AG08395 (cell line): ENCODE measurements around the gene C15orf61.

Experiments used
- DNase-seq: peaks from one replicate; pipeline ENCODE4 v3.0.0; 2012; ENCODE audit warnings: mixed read lengths, low spot score

Gene C15orf61

GRCh38 chr15:67549736-67550135 is 28.8 kb downstream of the C15orf61 start:
- DNase-seq: no peak

DNA sequence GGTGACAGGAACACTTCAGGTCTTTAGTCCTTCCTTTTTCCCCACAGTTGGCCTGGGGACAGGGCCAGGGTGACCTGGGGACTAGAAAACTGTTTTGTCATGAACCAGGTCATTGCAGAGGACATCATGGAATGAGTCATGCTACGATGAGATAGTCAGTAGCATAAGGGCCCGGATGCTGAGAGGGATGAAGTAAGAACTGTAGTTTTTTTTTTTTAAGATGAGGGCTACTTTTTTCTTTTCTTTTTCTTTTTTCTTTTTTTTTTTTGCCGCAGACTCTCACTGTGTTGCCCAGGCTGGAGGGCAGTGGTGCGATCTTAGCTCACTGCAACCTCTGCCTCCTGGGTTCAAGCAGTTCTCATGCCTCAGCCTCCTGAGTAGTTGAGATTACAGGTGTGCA is 29.6 kb downstream of the C15orf61 start:
- DNase-seq: peak; percentile 36

- DNase-seq: no peak
Measured at GRCh38 chr15:67551207-67551743, 30.3 kb downstream of the C15orf61 start.

GRCh38 chr15:67554580-67554979 is 33.6 kb downstream of the C15orf61 start:
- no peak for DNase-seq

DNA sequence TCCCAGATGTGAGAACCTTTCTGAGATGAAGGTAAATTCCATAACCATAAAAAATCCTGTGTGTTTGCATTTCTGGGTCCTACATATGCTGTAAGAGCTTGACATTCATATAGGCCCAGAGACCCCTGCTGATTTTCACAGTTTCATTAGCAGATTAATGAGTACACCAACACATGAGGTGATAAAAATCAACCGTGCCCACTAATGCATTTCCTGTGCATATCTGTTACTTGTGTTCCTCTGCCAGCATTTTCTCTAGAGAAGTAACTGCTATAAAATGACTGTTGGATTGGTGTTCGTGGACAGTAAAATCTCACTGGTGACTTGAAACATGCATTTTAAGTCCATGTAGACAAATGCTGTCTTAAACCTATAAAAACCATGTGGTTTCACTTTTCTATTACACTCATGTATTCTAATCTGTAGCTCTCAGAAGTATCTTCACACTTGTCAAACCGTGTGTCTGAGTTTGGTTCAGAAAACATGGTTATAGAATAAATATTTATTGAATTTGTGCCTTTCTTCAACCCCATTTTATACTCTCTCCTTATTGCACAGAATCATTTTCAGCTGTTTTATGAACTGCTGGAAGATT is 36.1 kb downstream of the C15orf61 start:
- DNase-seq: no peak

- no peak for DNase-seq
Measured at GRCh38 chr15:67558502-67558901, 37.6 kb downstream of the C15orf61 start.

- no peak for DNase-seq
Measured at GRCh38 chr15:67559158-67559557, 38.2 kb downstream of the C15orf61 start.

GRCh38 chr15:67559576-67559975 is 38.6 kb downstream of the C15orf61 start:
- DNase-seq: no peak

DNA sequence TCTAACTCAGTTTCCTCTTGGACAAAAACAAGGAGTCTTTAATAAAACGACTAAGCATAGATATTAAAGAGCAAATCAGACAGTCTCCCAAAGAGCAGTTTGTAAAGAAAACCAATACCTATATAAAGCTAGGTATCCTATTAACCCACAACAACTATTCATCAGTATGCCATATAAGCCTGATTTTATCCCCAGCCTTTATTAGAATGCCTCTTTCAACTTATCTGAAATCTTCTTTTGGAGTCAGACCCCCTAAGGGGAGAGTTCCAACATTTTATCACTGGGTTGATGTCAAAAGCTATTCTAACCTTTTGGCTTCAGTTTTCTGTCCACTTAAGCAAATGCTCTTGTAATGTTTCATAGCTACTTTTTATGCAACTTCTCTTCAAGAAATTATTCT is 39.4 kb downstream of the C15orf61 start:
- DNase-seq: no peak

DNA sequence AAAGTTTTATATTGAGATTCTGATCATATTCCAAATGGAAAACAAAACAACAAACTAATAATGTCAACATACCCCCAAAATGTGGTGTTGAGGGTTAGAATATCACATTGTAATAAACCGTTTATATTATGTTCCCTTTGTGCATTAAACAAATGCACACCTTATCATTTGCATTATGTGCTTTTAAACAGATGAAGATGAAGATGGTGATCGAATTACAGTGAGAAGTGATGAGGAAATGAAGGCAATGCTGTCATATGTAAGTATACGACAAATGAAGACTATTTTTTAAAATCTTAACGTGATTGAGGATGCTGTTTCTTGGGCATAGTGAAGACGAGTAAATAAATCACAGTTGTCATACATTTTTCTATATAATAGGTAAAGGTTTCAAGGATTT is 42.2 kb downstream of the C15orf61 start:
- DNase-seq: no peak

DNA sequence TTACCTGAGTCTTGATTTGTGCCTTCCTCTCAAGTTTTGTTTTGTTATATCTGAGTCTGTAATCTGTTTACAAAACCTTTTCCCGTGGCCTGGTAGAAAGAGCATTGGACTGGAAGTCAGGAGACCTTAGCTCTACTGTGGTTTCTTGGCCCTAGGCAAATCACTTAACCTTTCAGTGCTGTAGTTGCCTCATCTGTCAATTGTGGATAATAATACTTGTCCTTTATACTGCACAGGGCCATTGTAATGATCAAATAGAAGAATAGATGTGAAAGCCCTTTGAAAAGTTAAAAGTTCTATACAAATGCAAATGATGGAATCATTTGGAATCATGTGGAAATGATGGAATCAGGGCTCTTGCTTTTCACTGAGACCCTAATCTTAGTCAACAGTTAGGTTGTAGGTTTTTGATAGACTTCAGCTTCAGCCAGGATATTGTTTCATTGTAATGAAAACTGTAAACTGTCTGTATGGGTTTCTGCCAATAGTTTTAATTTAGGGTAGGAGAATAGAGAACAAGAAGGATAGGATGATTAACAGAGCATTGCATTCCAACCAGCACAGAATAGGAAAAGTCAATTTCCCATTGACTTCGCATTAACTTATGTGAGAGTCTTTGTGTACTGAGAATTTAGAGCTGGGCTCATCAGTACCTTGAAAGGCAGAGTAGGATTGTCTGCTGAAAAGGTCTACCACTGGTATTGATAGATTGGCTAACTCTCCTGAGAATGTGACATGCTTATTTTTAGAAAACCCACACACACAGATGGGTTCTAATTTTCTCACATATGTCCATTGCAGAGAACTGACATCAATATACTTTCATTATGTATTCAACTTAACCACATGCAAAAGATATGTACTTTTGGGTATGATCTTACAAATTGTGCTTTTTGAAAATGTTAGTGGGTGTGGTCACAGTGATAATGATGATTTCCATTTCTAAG is 43.4 kb downstream of the C15orf61 start:
- no peak for DNase-seq

GRCh38 chr15:67564968-67565345 is 44.0 kb downstream of the C15orf61 start:
- DNase-seq: no peak

DNA sequence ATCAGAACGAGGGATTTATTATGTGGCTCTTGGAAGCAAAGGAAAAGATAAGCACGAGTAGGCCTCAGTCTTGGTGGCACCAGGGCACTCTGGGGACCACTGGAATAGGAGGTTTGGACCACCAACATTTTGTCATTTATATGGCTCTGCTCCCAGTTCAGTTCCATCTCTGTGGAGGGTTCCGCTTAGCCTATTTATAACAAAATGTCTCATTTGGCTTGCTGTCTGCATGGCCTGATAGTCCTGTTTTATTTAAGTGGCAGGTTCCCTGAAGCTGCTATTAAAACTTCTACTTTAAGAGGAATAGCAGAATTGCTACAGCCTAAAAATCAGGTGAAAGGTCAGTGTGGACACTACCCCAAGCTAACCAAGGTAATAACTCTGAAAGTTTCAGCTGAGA is 48.7 kb downstream of the C15orf61 start:
- DNase-seq: no peak

DNA sequence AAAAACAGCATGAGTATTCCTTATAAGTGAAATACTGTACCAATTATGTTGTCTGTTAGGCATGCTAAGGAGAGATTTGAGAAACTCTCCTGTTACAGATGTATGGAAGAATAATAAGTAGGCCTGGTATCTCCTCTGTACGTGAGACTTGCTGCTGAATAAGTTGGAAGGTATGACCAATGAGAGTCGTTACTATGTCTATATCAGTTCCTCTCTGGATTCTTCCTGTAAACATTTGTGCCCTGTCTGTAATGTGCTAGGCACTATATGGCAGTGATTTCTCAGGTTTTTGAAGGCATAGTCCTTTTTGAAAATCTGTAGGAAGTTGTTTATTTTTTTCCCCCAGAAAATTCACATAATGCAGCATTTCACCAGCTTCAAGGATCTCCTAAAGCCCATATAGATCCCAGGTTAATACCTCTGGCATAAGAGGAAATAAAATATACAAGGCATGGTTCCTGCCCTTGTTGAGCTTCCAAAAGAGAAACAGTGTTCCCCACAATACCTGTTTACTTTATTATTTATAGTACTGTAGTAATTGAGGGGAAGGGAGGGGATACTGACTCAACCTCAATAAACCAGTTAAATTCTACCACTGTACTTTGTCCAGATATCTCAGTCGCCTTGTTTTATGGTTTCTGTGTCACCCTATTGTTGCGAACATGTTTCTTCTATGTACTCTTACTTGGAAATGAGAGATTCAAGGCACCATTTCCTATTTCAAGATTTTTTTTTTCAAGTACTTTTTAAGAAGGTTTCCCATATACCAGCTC is 50.1 kb downstream of the C15orf61 start:
- no peak for DNase-seq

DNA sequence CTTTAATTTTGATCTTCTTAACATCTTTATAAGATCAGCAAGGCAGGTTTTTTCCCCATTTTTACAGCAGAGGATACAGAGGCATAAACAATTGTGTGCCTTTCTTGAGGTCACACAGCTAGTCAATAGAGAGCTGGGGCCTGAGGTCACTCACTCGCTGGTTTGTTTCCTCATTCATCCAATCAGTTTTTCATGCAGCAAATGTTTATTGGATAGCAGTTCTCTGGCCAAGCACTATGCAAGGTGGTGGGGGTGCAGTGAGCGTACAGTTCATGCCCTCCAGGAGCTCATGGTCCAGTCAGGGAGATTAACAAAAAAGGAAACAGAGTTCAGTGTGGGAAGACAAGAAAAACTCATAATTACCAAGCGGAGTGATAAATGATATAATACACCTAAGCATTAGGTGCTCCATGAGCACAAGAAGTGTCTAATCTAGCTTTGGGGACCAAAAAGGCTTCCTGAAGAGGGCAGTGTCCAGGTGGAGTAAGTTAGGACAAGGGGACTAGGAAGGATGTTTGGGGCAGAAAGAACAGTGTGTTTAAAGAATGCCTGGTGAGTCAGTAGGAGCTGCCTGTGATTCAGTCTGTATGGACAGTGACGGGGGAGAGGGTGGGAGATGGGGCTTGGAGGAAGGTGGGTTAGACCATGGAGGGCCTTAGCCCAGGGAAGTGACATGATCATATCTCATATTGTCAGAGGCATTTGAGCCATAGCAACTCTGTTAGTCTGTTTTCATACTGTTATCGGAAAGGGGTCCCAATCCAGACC is 50.9 kb downstream of the C15orf61 start:
- DNase-seq: no peak

DNA sequence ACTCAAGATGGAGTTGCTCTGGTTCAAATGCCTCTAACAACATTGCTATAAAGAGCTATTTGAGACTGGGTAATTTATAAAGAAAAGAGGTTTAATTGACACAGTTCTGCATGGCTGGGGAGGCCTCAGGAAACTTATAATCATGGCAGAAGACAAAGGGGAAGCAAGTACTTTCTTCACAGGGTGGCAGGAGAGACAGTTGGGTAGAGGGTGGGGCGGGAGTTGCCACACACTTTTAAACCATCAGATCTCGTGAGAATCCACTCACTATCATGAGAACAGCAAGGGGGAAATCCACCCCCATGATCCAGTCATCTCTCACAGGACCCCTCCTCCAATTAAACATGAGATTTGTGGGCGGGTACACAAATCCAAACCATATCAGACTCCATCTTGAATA is 52.3 kb downstream of the C15orf61 start:
- no peak for DNase-seq

DNA sequence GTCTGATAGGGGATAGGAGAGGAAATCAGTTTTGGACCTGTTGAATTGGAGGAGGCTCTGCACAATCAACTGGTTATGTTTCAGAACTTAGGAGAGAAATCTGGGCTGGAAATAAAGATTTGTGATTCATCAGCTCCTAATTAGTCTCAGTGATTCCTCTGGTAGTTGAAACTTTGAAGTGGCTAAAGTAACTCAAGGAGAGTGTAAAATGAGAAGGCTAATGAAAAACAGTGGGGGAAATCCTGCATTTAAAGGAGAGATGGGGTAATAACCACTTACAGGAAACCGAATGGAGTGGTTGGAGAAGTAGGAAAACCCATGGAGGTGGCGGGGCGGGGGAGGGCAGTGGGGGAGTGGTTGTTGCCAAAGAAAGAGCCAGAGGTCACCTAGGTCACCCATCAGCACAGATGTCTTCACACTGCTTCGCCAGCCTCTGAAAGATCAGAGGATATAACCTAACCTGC is 54.1 kb downstream of the C15orf61 start:
- peak; percentile 19 for DNase-seq

DNA sequence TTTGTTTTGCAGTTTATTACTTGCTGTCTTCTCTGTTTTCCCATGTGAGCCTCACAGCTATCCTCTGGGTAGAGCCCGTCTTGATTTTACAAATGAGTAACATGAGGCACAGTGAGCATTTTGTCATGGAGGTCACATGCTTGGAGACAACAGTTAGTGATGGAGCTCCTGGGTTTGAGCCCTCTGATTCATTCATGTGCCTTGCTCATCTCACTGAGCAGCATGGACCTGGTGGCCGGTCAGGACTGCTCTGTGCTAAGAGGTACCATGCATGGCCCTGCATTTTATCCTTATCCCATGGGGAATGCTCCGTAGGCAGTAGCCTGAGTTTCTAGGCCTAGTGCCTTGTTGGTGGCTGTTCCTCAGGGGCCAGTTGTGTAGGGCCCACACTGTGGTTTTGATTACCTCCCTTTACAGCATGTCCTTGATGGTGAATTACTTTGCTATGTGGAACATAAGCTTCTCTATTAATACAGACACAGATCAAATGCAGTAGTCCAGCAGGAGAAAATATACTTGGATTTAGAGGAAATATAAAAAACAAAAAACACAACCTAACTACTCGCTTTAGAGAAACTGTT is 57.2 kb downstream of the C15orf61 start:
- no peak for DNase-seq

GRCh38 chr15:67579164-67579563 is 58.2 kb downstream of the C15orf61 start:
- no peak for DNase-seq
